Stomach (tissue), 4 donors: ENCODE results near the gene MICAL3.

Experiments
- POLR2A ChIP-seq, 4 donors: fragments of 450-650 bp; IDR thresholded peaks; one replicate each; pipeline ENCODE4 v1.6.1; 2016; ENCODE audit warnings: antibody characterized with exemption in 4 of 4, control low read depth in 2 of 4, mild to moderate bottlenecking in 1 of 4, moderate library complexity in 1 of 4
- POLR2AphosphoS5 ChIP-seq, 3 donors: sonication (generic); formaldehyde crosslinking; IDR thresholded peaks; one replicate each; pipeline ENCODE4 v1.6.1; 2016; ENCODE audit warnings: antibody characterized with exemption in 3 of 3
- TF ChIP-seq, protein P1 (sequence below), 7 experiments: fragments of 450-650 bp in 4 of 7; fragments of 200-600 bp in 3 of 7; sonication (generic) in 3 of 7; IDR thresholded peaks; one replicate each; pipeline ENCODE4 v1.5.1; 2016 to 2019; ENCODE audit warnings: antibody characterized with exemption in 7 of 7, control low read depth in 2 of 7, mild to moderate bottlenecking in 1 of 7

DNA sequence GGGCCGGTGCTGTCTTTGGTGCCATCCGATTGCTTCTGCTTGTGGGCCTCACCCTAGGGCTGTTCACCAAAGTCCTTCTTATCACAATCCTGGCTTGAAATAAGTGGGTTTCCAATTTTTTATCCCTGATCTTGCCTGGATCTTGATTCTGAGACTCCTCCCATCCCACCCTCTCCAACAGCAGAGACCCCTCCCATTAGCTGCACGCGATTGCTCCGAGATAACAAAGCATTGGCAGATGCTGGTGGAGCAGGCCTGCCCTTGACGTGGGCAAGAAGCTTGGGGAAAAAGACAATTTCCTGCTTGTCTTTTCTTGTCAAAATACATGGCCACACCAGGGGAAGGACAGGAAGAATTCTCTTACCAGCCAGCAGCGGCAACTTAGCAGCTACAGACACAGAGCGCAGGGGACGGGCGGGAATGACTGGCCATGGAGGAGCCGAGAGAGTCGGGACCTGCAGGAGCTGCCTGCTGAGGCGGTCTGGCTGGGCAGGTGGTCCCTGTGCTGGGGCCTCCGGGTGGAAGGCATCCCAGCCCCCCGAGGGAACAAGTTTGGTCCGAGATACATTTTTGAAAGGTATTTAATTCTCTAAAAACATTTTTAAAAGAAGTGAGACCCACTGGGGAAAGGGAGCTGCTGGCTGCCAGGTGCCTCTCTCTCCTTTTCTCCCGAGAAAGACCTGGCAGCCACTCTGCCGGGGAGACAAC lies 240.4 kb downstream of the MICAL3 start:
- TF ChIP-seq, protein P1, sequence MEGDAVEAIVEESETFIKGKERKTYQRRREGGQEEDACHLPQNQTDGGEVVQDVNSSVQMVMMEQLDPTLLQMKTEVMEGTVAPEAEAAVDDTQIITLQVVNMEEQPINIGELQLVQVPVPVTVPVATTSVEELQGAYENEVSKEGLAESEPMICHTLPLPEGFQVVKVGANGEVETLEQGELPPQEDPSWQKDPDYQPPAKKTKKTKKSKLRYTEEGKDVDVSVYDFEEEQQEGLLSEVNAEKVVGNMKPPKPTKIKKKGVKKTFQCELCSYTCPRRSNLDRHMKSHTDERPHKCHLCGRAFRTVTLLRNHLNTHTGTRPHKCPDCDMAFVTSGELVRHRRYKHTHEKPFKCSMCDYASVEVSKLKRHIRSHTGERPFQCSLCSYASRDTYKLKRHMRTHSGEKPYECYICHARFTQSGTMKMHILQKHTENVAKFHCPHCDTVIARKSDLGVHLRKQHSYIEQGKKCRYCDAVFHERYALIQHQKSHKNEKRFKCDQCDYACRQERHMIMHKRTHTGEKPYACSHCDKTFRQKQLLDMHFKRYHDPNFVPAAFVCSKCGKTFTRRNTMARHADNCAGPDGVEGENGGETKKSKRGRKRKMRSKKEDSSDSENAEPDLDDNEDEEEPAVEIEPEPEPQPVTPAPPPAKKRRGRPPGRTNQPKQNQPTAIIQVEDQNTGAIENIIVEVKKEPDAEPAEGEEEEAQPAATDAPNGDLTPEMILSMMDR (IDR thresholded peaks at IDR 0.05), result no peak
- no peak for TF ChIP-seq POLR2A (IDR thresholded peaks at IDR 0.05)
- TF ChIP-seq POLR2AphosphoS5 (IDR thresholded peaks at IDR 0.05), result no peak
